ENCODE data around the gene SPATA13. TPM values are rescaled to one million over a fixed set of nuclear protein-coding genes. Genes with fewer than 3 reads are reported as not detected.

Gene SPATA13
- total and polyA plus RNA-seq, 2 donors from 2014 or later: 12.3 to 69.2 TPM

- DNase-seq: no peak
- Histone ChIP-seq H3K9me3 (ENCODE audit: control insufficient read depth in 2 of 3, insufficient read depth in 1 of 3, low read length in 3 of 3) (no peaks in the 10 kb centered on the region), H3K27me3 (ENCODE audit: control insufficient read depth, insufficient read depth, low read length) (no peaks in the 10 kb centered on the region), H3K36me3 (ENCODE audit: control insufficient read depth in 2 of 3, insufficient read depth in 3 of 3, low read length in 3 of 3) (no peaks in the 10 kb centered on the region), H3K9ac (ENCODE audit: low read length in 3 of 3) (peak overlapping the region in 1 of 3 donors; percentile 30), H3K4me3 (ENCODE audit: low read length in 3 of 3) (peak overlapping the region in 1 of 3 donors; percentile 30), H3K4me1 (ENCODE audit: control insufficient read depth in 2 of 3, insufficient read depth in 2 of 3, low read depth in 1 of 3, low read length in 3 of 3) (peaks cover 6 to 38% (median 37%) of the 10 kb centered on the region in 3 donors), H3K27ac (ENCODE audit: low read depth in 2 of 2, low read length in 2 of 2) (peak overlapping the region; percentile 49 to 54)
- peak; percentile 93 for FAIRE-seq
- intact Hi-C loops (cut with DNase I): no loop called here
- no peak for TF ChIP-seq CTCF (IDR thresholded peaks at IDR 0.05; ENCODE audit: borderline replicate concordance, extremely low read depth, insufficient read depth)
Observed at GRCh38 chr13:24267274-24267673, 106.8 kb downstream of the SPATA13 start.

- H3K36me3 ChIP-seq (ENCODE audit: control insufficient read depth in 2 of 3, insufficient read depth in 3 of 3, low read length in 3 of 3): no peaks in the 10 kb centered on the region
- peaks cover 6 to 43% (median 40%) of the 10 kb centered on the region in 3 donors for H3K4me1 ChIP-seq (ENCODE audit: control insufficient read depth in 2 of 3, insufficient read depth in 2 of 3, low read depth in 1 of 3, low read length in 3 of 3)
- H3K27ac ChIP-seq (ENCODE audit: low read depth in 2 of 2, low read length in 2 of 2): peak overlapping the region; percentile 49 to 54
- H3K4me3 ChIP-seq (ENCODE audit: low read length in 3 of 3): peak overlapping the region in 1 of 3 donors; percentile 20
- H3K9ac ChIP-seq (ENCODE audit: low read length in 3 of 3): no peak overlapping the region
- DNase-seq (no peak), FAIRE-seq (no peak)
- no peaks in the 10 kb centered on the region for H3K9me3 ChIP-seq (ENCODE audit: control insufficient read depth in 2 of 3, insufficient read depth in 1 of 3, low read length in 3 of 3)
- TF ChIP-seq CTCF (IDR thresholded peaks at IDR 0.05; ENCODE audit: borderline replicate concordance, extremely low read depth, insufficient read depth): no peak
- H3K27me3 ChIP-seq (ENCODE audit: control insufficient read depth, insufficient read depth, low read length): no peaks in the 10 kb centered on the region
- intact Hi-C loops (cut with DNase I): no loop called here
Observed at GRCh38 chr13:24267801-24268200, 107.3 kb downstream of the SPATA13 start.

GRCh38 chr13:24269821-24270220, 109.3 kb downstream of the SPATA13 start:
- Histone ChIP-seq H3K9me3 (ENCODE audit: control insufficient read depth in 2 of 3, insufficient read depth in 1 of 3, low read length in 3 of 3) (no peaks in the 10 kb centered on the region), H3K4me1 (ENCODE audit: control insufficient read depth in 2 of 3, insufficient read depth in 2 of 3, low read depth in 1 of 3, low read length in 3 of 3) (peaks cover 8 to 37% (median 21%) of the 10 kb centered on the region in 3 donors), H3K27ac (ENCODE audit: low read depth in 2 of 2, low read length in 2 of 2) (peak overlapping the region in 1 of 2 donors; percentile 88), H3K27me3 (ENCODE audit: control insufficient read depth, insufficient read depth, low read length) (no peaks in the 10 kb centered on the region), H3K9ac (ENCODE audit: low read length in 3 of 3) (no peak overlapping the region), H3K36me3 (ENCODE audit: control insufficient read depth in 2 of 3, insufficient read depth in 3 of 3, low read length in 3 of 3) (no peaks in the 10 kb centered on the region), H3K4me3 (ENCODE audit: low read length in 3 of 3) (no peak overlapping the region)
- intact Hi-C loops (cut with DNase I): no loop called here
- FAIRE-seq (no peak), DNase-seq (no peak)
- TF ChIP-seq CTCF (IDR thresholded peaks at IDR 0.05; ENCODE audit: borderline replicate concordance, extremely low read depth, insufficient read depth): no peak

- Histone ChIP-seq H3K9ac (ENCODE audit: low read length in 3 of 3) (peak overlapping the region; percentile 14 to 38 (median 20)), H3K4me3 (ENCODE audit: low read length in 3 of 3) (peak overlapping the region; percentile 58 to 64 (median 63)), H3K4me1 (ENCODE audit: control insufficient read depth in 2 of 3, insufficient read depth in 2 of 3, low read depth in 1 of 3, low read length in 3 of 3) (peaks cover 9 to 34% (median 20%) of the 10 kb centered on the region in 3 donors), H3K36me3 (ENCODE audit: control insufficient read depth in 2 of 3, insufficient read depth in 3 of 3, low read length in 3 of 3) (no peaks in the 10 kb centered on the region), H3K27ac (ENCODE audit: low read depth in 2 of 2, low read length in 2 of 2) (peak overlapping the region; percentile 80 to 88), H3K27me3 (ENCODE audit: control insufficient read depth, insufficient read depth, low read length) (no peaks in the 10 kb centered on the region), H3K9me3 (ENCODE audit: control insufficient read depth in 2 of 3, insufficient read depth in 1 of 3, low read length in 3 of 3) (no peaks in the 10 kb centered on the region)
- DNase-seq: peak; percentile 48 to 89 (median 72)
- FAIRE-seq: no peak
- TF ChIP-seq CTCF (IDR thresholded peaks at IDR 0.05; ENCODE audit: borderline replicate concordance, extremely low read depth, insufficient read depth): peak; percentile 68
- intact Hi-C loops (cut with DNase I): no loop called here
Observed at GRCh38 chr13:24270639-24271141, 110.2 kb downstream of the SPATA13 start.

Measured in kidney (tissue), 14 donors.